Measurements from ENCODE around the gene PLCXD1.

The PLCXD1 gene

DNA sequence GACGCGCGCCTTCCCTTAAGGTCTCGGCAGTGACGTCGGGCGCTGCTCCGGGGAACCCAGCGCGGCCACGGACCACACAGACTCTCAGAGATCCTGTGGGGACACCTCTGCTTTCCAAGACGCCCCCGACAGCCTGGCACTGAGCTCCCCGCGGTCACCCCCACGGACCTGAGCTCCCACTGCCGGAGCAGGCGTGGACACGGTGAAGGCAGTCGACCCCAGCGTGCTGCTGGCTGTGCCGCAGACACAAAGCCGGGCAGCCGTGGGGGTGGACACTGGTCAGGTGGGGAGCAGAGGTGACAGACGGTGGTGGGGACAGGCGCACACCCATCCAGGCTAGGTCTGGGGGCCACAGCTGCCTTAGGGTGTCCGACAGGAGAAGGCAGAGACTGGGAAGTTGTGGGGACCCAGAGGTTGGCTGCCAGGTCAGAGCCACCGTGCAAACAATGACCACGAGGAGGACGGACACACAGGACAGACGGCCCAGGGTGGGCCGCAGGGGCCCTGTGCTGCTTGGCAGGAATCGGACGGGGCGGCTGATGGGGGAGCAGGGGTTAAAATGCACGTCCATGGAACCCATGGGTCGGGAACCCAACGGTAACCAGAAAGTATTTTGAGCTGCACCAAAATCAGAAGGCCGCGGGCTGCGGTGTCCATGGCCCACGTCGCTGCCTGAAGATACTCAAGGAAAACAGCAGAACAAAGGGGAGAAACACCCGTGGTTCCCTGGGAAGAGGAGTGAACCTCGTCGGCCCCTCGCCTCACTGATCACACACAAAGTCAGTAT, 54.0 kb downstream of the PLCXD1 start:
- no peak for DNase-seq
- peaks cover 0 to 22% of the 10 kb centered on the region in 2 donors for H3K27me3 ChIP-seq
- intact Hi-C loops (cut with DNase I; ENCODE audit: low total_unique reads) = no loop called here
- TF ChIP-seq, protein P1, sequence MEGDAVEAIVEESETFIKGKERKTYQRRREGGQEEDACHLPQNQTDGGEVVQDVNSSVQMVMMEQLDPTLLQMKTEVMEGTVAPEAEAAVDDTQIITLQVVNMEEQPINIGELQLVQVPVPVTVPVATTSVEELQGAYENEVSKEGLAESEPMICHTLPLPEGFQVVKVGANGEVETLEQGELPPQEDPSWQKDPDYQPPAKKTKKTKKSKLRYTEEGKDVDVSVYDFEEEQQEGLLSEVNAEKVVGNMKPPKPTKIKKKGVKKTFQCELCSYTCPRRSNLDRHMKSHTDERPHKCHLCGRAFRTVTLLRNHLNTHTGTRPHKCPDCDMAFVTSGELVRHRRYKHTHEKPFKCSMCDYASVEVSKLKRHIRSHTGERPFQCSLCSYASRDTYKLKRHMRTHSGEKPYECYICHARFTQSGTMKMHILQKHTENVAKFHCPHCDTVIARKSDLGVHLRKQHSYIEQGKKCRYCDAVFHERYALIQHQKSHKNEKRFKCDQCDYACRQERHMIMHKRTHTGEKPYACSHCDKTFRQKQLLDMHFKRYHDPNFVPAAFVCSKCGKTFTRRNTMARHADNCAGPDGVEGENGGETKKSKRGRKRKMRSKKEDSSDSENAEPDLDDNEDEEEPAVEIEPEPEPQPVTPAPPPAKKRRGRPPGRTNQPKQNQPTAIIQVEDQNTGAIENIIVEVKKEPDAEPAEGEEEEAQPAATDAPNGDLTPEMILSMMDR (IDR thresholded peaks at IDR 0.05) = no peak
- no peak overlapping the region for H3K4me3 ChIP-seq
- H3K9me3 ChIP-seq = no peaks in the 10 kb centered on the region
- H3K4me1 ChIP-seq = peaks cover 0 to 13% (median 12%) of the 10 kb centered on the region in 4 donors
- peaks cover 0 to 55% (median 25%) of the 10 kb centered on the region in 3 donors for H3K36me3 ChIP-seq
- H3K27ac ChIP-seq = no peak overlapping the region

DNA sequence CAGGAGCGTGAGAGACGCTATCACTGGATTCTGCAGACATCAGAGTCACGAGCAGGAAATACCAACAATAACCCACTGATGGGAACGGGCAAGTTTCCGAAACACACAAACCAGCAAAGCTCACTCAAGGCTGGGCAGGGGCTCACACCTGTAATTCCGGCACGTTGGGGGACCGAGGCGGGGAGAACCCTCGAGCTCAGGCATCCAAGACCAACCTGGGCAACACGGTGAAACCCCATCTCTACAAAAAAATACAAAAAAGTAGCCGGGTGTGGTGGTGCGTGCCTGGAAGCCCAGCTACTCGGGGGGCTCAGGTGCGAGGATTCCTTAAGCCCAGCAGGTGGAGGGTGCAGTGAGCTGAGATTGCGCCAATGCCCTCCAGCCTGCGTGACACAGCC, 54.6 kb downstream of the PLCXD1 start:
- Histone ChIP-seq H3K9me3 (no peaks in the 10 kb centered on the region), H3K4me1 (peaks cover 0 to 13% (median 12%) of the 10 kb centered on the region in 4 donors), H3K4me3 (no peak overlapping the region), H3K27me3 (peaks cover 0 to 16% of the 10 kb centered on the region in 2 donors), H3K27ac (no peak overlapping the region), H3K36me3 (peaks cover 0 to 55% (median 25%) of the 10 kb centered on the region in 3 donors)
- TF ChIP-seq, protein P1 (IDR thresholded peaks at IDR 0.05) = no peak
- DNase-seq = no peak
- intact Hi-C loops (cut with DNase I; ENCODE audit: low total_unique reads) = no loop called here

DNA sequence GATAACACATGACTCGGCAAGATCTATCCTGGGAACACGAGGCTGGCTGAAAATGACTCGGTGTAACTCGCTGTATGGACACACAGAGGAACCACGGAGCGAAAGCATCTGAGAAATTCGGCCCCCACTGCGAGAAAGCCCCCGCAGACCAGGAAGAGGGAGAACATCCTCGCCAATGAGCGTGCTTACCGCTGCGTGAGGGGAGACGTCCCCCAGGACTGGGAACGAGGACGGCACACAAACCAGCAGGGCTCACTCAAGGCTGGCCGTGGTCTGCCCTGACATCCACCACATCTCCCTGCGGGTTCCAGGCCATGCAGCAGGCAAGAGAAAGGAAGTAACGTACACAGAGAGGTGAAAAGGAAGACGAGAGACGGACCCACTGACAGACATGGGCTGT, 55.0 kb downstream of the PLCXD1 start:
- no peak for DNase-seq
- H3K27me3 ChIP-seq = peaks cover 0 to 12% of the 10 kb centered on the region in 2 donors
- TF ChIP-seq, protein P1 (IDR thresholded peaks at IDR 0.05) = no peak
- H3K36me3 ChIP-seq = peaks cover 0 to 56% (median 30%) of the 10 kb centered on the region in 3 donors
- H3K9me3 ChIP-seq = no peaks in the 10 kb centered on the region
- H3K4me3 ChIP-seq = no peak overlapping the region
- no peak overlapping the region for H3K27ac ChIP-seq
- peaks cover 0 to 8% (median 7%) of the 10 kb centered on the region in 4 donors for H3K4me1 ChIP-seq
- intact Hi-C loops (cut with DNase I; ENCODE audit: low total_unique reads) = no loop called here

DNA sequence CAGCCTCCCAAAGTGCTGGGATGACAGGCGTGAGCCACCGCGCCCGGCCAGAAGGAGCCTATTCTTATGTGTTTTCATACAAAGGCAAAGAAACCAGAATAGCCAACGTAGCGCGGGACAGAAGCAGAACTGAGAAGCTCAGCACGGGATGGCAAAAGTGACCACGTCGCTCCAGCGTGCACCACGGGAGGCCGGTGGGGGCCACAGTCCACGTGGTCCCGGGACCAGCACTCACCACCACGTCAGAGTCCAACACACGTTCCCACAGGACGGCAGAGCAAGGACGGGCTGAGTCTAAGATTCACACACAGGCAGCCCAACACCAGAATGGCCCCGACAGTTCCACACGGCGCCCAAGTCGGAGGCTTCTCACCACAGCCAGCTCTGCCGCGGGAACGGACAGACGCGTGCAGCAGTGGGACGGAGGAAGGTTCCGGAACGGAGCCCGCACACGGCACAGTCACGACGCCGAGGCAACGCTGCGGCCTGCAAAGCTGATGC, 56.2 kb downstream of the PLCXD1 start:
- Histone ChIP-seq H3K4me3 (no peak overlapping the region), H3K27ac (no peak overlapping the region), H3K27me3 (peaks cover 0 to under 1% of the 10 kb centered on the region in 2 donors), H3K4me1 (no peaks in the 10 kb centered on the region), H3K9me3 (no peaks in the 10 kb centered on the region), H3K36me3 (peaks cover 0 to 61% (median 30%) of the 10 kb centered on the region in 3 donors)
- no peak for DNase-seq
- intact Hi-C loops (cut with DNase I; ENCODE audit: low total_unique reads) = no loop called here
- TF ChIP-seq, protein P1 (IDR thresholded peaks at IDR 0.05) = no peak

DNA sequence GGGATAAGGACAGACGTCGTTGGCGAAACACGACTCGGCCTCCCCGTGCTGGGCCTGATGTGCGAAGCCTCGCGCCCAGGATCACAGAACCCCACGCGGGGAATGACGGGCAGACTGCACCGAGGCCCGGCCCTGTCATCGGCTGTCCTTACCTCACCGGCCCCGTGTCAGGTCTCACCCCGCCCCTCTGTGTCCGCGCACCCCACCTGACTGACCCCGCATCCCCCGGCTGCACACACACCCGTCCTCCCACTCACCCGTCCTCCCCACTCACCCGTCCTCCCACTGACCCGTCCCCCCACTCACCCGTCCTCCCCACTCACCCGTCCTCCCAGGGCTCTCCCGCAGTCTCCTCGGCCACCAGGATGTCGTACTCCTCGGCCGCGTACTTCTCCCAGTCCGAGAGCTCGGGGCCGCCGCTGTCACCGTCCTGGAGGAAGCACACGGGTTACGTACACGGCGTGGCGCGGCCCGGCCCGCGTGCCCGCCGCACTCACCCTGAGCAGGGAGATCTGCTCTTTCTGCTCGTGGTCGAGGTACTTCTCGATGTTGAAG, 57.2 kb downstream of the PLCXD1 start:
- peaks cover 0 to 52% (median 30%) of the 10 kb centered on the region in 3 donors for H3K36me3 ChIP-seq

More for the DNA sequence above, 57.2 kb downstream of the PLCXD1 start:
- TF ChIP-seq, protein P1 (IDR thresholded peaks at IDR 0.05) = no peak
- H3K4me3 ChIP-seq = no peak overlapping the region
- no peaks in the 10 kb centered on the region for H3K9me3 ChIP-seq
- no peak overlapping the region for H3K27ac ChIP-seq
- intact Hi-C loops (cut with DNase I; ENCODE audit: low total_unique reads) = no loop called here
- H3K27me3 ChIP-seq = no peaks in the 10 kb centered on the region
- no peaks in the 10 kb centered on the region for H3K4me1 ChIP-seq
- DNase-seq = no peak

Measured in tibial artery (tissue), 4 donors.